ENCODE results near the gene ACAD8. TPM values are rescaled to one million over a fixed set of nuclear protein-coding genes. Genes with fewer than 3 reads are reported as not detected.

Gene ACAD8
- total and polyA plus RNA-seq, 10 of the 15 experiments (the other 5 are each of a cell fraction or from before 2014, with no cell fraction given), result 9.9 to 34.8 (median 22.2) TPM

- POLR2A ChIA-PET, result interaction anchor here (1.0 kb wide), 1 partner anchor 13 kb away, joined by 3 read pairs; no protein-coding TSS in a partner anchor
- SMC1A ChIA-PET (ENCODE audit: uncharacterized antibody, unreplicated experiment), result interaction anchor here (1.0 to 2.0 kb wide), 4 partner anchors 12 to 55 kb away, joined by 3 to 5 read pairs (median 3); no protein-coding TSS in a partner anchor
- Histone ChIP-seq H3K4me3 (no peak overlapping the region), H4K20me1 (ENCODE audit: control insufficient read depth, insufficient read depth) (no peaks in the 10 kb centered on the region), H3K4me2 (ENCODE audit: control insufficient read depth, insufficient read depth) (no peak overlapping the region), H2AFZ (ENCODE audit: control insufficient read depth, low read depth, low read length) (no peak overlapping the region), H3K27me3 (replicated peaks in 1 of 2; ENCODE audit: control insufficient read depth in 2 of 2, insufficient read depth in 2 of 2, low read length in 1 of 2) (no peaks in the 10 kb centered on the region), H3K4me1 (ENCODE audit: control insufficient read depth, insufficient read depth, low read length) (peaks cover 3% of the 10 kb centered on the region), H3K27ac (ENCODE audit: control insufficient read depth, insufficient read depth) (no peak overlapping the region), H3K9me3 (replicated peaks; ENCODE audit: control insufficient read depth, insufficient read depth, low read length) (no peaks in the 10 kb centered on the region), H3K9ac (ENCODE audit: control insufficient read depth, insufficient read depth, low read length) (no peak overlapping the region), H3K36me3 (ENCODE audit: control insufficient read depth in 2 of 2, insufficient read depth in 2 of 2, low read length in 1 of 2) (peaks cover 0 to 3% of the 10 kb centered on the region in 2 experiments; a peak in 1 of 4 replicates), H3K79me2 (ENCODE audit: control insufficient read depth, insufficient read depth, low read length) (no peaks in the 10 kb centered on the region)
- WGBS (ENCODE audit: insufficient coverage, insufficient replicate concordance, low lambda C conversion rate, missing lambda C conversion rate), result 91% methylated on average over 14 of the region's 14 CpGs
- FAIRE-seq (no peak), ATAC-seq (peak; percentile 83), DNase-seq (ENCODE audit: low read depth, low spot score) (no peak)
- RAD21 ChIA-PET (ENCODE audit: unreplicated experiment), result no interaction called here
- intact Hi-C loops (cut with micrococcal nuclease; ENCODE audit: unreplicated experiment), result no loop called here
- in situ Hi-C loops (cut with MboI), result no loop called here
- no TSS peak for BruUV-seq (replicated peaks)
- CTCF ChIA-PET, result interaction anchor here (0.6 to 3.5 kb wide), 11 partner anchors 8 to 1550 kb away, joined by 3 to 15 read pairs (median 4); partner anchors contain the start of genes ACAD8, NCAPD3, THYN1 and VPS26B
- TF ChIP-seq, protein P1, sequence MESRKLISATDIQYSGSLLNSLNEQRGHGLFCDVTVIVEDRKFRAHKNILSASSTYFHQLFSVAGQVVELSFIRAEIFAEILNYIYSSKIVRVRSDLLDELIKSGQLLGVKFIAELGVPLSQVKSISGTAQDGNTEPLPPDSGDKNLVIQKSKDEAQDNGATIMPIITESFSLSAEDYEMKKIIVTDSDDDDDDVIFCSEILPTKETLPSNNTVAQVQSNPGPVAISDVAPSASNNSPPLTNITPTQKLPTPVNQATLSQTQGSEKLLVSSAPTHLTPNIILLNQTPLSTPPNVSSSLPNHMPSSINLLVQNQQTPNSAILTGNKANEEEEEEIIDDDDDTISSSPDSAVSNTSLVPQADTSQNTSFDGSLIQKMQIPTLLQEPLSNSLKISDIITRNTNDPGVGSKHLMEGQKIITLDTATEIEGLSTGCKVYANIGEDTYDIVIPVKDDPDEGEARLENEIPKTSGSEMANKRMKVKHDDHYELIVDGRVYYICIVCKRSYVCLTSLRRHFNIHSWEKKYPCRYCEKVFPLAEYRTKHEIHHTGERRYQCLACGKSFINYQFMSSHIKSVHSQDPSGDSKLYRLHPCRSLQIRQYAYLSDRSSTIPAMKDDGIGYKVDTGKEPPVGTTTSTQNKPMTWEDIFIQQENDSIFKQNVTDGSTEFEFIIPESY (IDR thresholded peaks at IDR 0.05), result no peak
- TF ChIP-seq SMC3 (IDR thresholded peaks at IDR 0.05; ENCODE audit: borderline replicate concordance, low read length), result peak; percentile 19; the same call in 1 of the 2 replicates
- TF ChIP-seq, protein P2, sequence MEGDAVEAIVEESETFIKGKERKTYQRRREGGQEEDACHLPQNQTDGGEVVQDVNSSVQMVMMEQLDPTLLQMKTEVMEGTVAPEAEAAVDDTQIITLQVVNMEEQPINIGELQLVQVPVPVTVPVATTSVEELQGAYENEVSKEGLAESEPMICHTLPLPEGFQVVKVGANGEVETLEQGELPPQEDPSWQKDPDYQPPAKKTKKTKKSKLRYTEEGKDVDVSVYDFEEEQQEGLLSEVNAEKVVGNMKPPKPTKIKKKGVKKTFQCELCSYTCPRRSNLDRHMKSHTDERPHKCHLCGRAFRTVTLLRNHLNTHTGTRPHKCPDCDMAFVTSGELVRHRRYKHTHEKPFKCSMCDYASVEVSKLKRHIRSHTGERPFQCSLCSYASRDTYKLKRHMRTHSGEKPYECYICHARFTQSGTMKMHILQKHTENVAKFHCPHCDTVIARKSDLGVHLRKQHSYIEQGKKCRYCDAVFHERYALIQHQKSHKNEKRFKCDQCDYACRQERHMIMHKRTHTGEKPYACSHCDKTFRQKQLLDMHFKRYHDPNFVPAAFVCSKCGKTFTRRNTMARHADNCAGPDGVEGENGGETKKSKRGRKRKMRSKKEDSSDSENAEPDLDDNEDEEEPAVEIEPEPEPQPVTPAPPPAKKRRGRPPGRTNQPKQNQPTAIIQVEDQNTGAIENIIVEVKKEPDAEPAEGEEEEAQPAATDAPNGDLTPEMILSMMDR (IDR thresholded peaks at IDR 0.05 in 2 of 3, conservative IDR thresholded peaks at IDR 0.05 in 1 of 3; ENCODE audit: control insufficient read depth in 2 of 3, extremely low read depth in 1 of 3, insufficient read depth in 1 of 3, low read depth in 3 of 3, low read length in 3 of 3), result peak; percentile 51 to 67 (median 62)
- no peak for TF ChIP-seq CREB1 (IDR thresholded peaks at IDR 0.05; ENCODE audit: low read depth)
- no peak for TF ChIP-seq BHLHE40 (IDR thresholded peaks at IDR 0.05; ENCODE audit: borderline replicate concordance in 1 of 2, low read depth in 2 of 2, low read length in 1 of 2)
- peak; percentile 66 for TF ChIP-seq RAD21 (IDR thresholded peaks at IDR 0.05; ENCODE audit: insufficient read depth, low read depth, low read length)
- no peak for TF ChIP-seq NFYB (IDR thresholded peaks at IDR 0.05; ENCODE audit: insufficient read depth, low read depth, low read length)
- no peak for TF ChIP-seq ZSCAN29 (IDR thresholded peaks at IDR 0.05)
- peak; percentile 59; the same call in 1 of the 2 replicates for TF ChIP-seq YY1 (IDR thresholded peaks at IDR 0.05; ENCODE audit: low read depth, low read length)
- no peak for TF ChIP-seq HSF1 (IDR thresholded peaks at IDR 0.05; ENCODE audit: low read depth, low read length)
- TF ChIP-seq BRCA1 (IDR thresholded peaks at IDR 0.05; ENCODE audit: low read depth, low read length), result no peak
- TF ChIP-seq SREBF1 (IDR thresholded peaks at IDR 0.05; ENCODE audit: low read length), result no peak
- no peak for TF ChIP-seq BCL11A (IDR thresholded peaks at IDR 0.05; ENCODE audit: low read depth, low read length)
- no peak for TF ChIP-seq GATAD2B (conservative IDR thresholded peaks at IDR 0.05; ENCODE audit: low read depth)
- TF ChIP-seq MEF2A (IDR thresholded peaks at IDR 0.05; ENCODE audit: insufficient read depth, low read depth, low read length), result no peak
- no peak for TF ChIP-seq SUPT20H (IDR thresholded peaks at IDR 0.05; ENCODE audit: borderline replicate concordance, control insufficient read depth, low read depth, low read length)
- peak; percentile 49 for TF ChIP-seq FOXK2 (IDR thresholded peaks at IDR 0.05)
- TF ChIP-seq NFIC (IDR thresholded peaks at IDR 0.05; ENCODE audit: low read depth, low read length), result no peak
These were observed 8.5 kb downstream of the ACAD8 start for GRCh38 chr11:134261626-134262488.

All from GM12878 (cell line).